Measurements from ENCODE around the gene RINT1. TPM values are rescaled to one million over a fixed set of nuclear protein-coding genes. Genes with fewer than 3 reads are reported as not detected.

RINT1 gene
- total and polyA plus RNA-seq, 2 of the 13 experiments (the other 11 are each of a cell fraction or from before 2014, with no cell fraction given), result 14.7 to 19.3 TPM

DNA sequence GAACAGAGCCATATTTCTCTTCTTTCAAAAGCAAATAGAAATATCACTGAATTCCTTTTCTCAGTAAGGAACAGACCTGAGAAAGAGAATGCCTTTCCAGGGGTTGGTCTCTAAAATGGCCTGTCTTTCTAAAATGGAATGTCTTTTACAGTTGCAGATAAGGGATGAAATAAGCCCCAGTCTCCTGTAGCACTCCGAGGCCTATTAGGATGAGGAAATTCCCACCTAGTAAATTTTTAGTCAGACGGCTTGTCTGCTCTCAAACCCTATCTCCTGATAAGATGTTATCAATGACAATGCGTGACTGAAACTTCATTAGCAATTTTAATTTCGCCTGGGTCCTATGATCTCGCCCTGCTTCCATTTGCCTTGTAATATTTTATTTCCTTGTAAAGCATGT lies 52.2 kb downstream of the RINT1 start:
- no TSS peak for BruUV-seq (replicated peaks)
- no peak overlapping the region for H3K9ac ChIP-seq (ENCODE audit: insufficient read depth, low read depth, low read length)
- H3K4me3 ChIP-seq (replicated peaks in 1 of 3; ENCODE audit: insufficient read depth in 1 of 3, low read depth in 2 of 3, low read length in 3 of 3), result no peak overlapping the region
- FAIRE-seq (no peak), ATAC-seq (no peak), DNase-seq (ENCODE audit: low spot score) (no peak)
- intact Hi-C loops (cut with micrococcal nuclease; ENCODE audit: unreplicated experiment), result no loop called here
- ChIA-PET CTCF (ENCODE audit: low intra/inter-chr PET ratio, low total read pairs) (no interaction called here), POLR2A (no interaction called here)
- no peak overlapping the region for H2AFZ ChIP-seq (ENCODE audit: low read length)
- no peaks in the 10 kb centered on the region; a peak in 1 of 5 replicates for H3K27me3 ChIP-seq (ENCODE audit: control insufficient read depth in 1 of 2, insufficient read depth in 2 of 2, low read length in 2 of 2)
- H3K79me2 ChIP-seq (ENCODE audit: insufficient read depth, low read length), result no peaks in the 10 kb centered on the region
- 71% methylated on average over 5 of the region's 5 CpGs for WGBS (ENCODE audit: low lambda C conversion rate)
- no peaks in the 10 kb centered on the region for H3K9me3 ChIP-seq (ENCODE audit: low read length)
- in situ Hi-C loops (cut with HindIII; ENCODE audit: extremely low pct_ligation_motif_present, low pct_unique_long_range_greater_than_20kb), result no loop called here
- no peaks in the 10 kb centered on the region for H4K20me1 ChIP-seq (ENCODE audit: insufficient read depth, low read length)
- H3K4me2 ChIP-seq (ENCODE audit: low read depth, low read length), result no peak overlapping the region
- H3K27ac ChIP-seq (ENCODE audit: extremely low read length, insufficient read depth, low read length), result no peak overlapping the region
- peaks cover 12% of the 10 kb centered on the region for H3K4me1 ChIP-seq (ENCODE audit: insufficient read depth, low read length)
- no peaks in the 10 kb centered on the region for H3K36me3 ChIP-seq (replicated peaks in 1 of 2; ENCODE audit: control insufficient read depth in 1 of 2, insufficient read depth in 2 of 2, low read length in 2 of 2)
- TF ChIP-seq, protein P1, sequence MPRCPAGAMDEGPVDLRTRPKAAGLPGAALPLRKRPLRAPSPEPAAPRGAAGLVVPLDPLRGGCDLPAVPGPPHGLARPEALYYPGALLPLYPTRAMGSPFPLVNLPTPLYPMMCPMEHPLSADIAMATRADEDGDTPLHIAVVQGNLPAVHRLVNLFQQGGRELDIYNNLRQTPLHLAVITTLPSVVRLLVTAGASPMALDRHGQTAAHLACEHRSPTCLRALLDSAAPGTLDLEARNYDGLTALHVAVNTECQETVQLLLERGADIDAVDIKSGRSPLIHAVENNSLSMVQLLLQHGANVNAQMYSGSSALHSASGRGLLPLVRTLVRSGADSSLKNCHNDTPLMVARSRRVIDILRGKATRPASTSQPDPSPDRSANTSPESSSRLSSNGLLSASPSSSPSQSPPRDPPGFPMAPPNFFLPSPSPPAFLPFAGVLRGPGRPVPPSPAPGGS (CRISPR knock-in tag; IDR thresholded peaks at IDR 0.05), result no peak
- no peak for TF ChIP-seq ZNF761 (CRISPR knock-in tag; conservative IDR thresholded peaks at IDR 0.05)

DNA sequence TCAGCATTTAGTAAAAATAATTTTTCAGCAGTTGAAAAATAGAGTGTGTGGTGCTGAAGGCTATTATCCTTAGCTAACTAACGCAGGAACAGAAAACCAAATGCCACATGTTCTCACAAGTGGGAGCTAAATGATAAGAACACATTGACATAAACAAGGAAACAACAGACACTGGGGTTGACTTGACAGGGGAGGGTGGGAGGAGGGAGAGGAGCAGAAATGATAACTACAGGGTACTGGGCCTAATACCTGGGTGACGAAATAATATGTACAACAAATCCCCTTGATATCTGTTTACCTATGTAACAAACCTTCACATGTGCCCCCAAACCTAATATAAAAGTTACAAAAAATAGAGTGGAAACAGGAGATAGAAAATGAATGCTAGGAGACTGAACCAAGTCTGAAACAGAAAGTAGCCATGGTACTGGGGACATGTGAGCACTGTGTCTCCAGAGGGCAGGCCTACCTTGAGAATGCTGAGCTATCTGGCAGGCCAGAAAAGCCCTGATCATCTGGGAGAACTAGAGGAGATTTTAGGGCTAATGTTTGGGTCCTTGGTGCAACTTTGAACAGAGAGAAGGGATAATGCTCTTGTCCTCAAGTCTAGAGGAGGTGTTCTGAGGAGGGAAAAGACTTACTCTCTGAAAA lies 54.0 kb downstream of the RINT1 start:
- Histone ChIP-seq H3K27me3 (ENCODE audit: control insufficient read depth in 1 of 2, insufficient read depth in 2 of 2, low read length in 2 of 2) (no peaks in the 10 kb centered on the region; a peak in 1 of 5 replicates), H3K4me2 (ENCODE audit: low read depth, low read length) (peak overlapping the region; percentile 27; the same call in 1 of the 2 replicates), H3K36me3 (replicated peaks in 1 of 2; ENCODE audit: control insufficient read depth in 1 of 2, insufficient read depth in 2 of 2, low read length in 2 of 2) (no peaks in the 10 kb centered on the region), H3K27ac (ENCODE audit: extremely low read length, insufficient read depth, low read length) (no peak overlapping the region), H3K79me2 (ENCODE audit: insufficient read depth, low read length) (no peaks in the 10 kb centered on the region), H2AFZ (ENCODE audit: low read length) (no peak overlapping the region), H3K9me3 (ENCODE audit: low read length) (no peaks in the 10 kb centered on the region), H3K4me3 (replicated peaks in 1 of 3; ENCODE audit: insufficient read depth in 1 of 3, low read depth in 2 of 3, low read length in 3 of 3) (no peak overlapping the region), H3K4me1 (ENCODE audit: insufficient read depth, low read length) (peaks cover 15% of the 10 kb centered on the region), H4K20me1 (ENCODE audit: insufficient read depth, low read length) (no peaks in the 10 kb centered on the region), H3K9ac (ENCODE audit: insufficient read depth, low read depth, low read length) (no peak overlapping the region)
- in situ Hi-C loops (cut with HindIII; ENCODE audit: extremely low pct_ligation_motif_present, low pct_unique_long_range_greater_than_20kb), result no loop called here
- intact Hi-C loops (cut with micrococcal nuclease; ENCODE audit: unreplicated experiment), result no loop called here
- ATAC-seq (peak; percentile 43; the same call in 1 of the 3 replicates), DNase-seq (ENCODE audit: low spot score) (no peak), FAIRE-seq (no peak)
- POLR2A ChIA-PET, result interaction anchor here (1.0 kb wide), 1 partner anchor 54 kb away, joined by 3 read pairs; the partner anchor contains the start of gene RINT1
- BruUV-seq (replicated peaks), result no TSS peak
- 36% methylated on average over 2 of the region's 2 CpGs for WGBS (ENCODE audit: low lambda C conversion rate)
- CTCF ChIA-PET (ENCODE audit: low intra/inter-chr PET ratio, low total read pairs), result no interaction called here
- TF ChIP-seq KDM3A (CRISPR knock-in tag; IDR thresholded peaks at IDR 0.05; ENCODE audit: low read depth) (no peak), ZNF850 (CRISPR knock-in tag; conservative IDR thresholded peaks at IDR 0.05) (no peak), RELA (CRISPR knock-in tag; IDR thresholded peaks at IDR 0.05) (no peak), SIX1 (CRISPR knock-in tag; IDR thresholded peaks at IDR 0.05; ENCODE audit: borderline replicate concordance) (no peak), ZNF20 (CRISPR knock-in tag; IDR thresholded peaks at IDR 0.05) (no peak), ZFX (CRISPR knock-in tag; IDR thresholded peaks at IDR 0.05; ENCODE audit: low read depth) (0 out of 2 replicates have a peak, but pooled peaks have one; percentile 30)
- TF ChIP-seq, protein P2, sequence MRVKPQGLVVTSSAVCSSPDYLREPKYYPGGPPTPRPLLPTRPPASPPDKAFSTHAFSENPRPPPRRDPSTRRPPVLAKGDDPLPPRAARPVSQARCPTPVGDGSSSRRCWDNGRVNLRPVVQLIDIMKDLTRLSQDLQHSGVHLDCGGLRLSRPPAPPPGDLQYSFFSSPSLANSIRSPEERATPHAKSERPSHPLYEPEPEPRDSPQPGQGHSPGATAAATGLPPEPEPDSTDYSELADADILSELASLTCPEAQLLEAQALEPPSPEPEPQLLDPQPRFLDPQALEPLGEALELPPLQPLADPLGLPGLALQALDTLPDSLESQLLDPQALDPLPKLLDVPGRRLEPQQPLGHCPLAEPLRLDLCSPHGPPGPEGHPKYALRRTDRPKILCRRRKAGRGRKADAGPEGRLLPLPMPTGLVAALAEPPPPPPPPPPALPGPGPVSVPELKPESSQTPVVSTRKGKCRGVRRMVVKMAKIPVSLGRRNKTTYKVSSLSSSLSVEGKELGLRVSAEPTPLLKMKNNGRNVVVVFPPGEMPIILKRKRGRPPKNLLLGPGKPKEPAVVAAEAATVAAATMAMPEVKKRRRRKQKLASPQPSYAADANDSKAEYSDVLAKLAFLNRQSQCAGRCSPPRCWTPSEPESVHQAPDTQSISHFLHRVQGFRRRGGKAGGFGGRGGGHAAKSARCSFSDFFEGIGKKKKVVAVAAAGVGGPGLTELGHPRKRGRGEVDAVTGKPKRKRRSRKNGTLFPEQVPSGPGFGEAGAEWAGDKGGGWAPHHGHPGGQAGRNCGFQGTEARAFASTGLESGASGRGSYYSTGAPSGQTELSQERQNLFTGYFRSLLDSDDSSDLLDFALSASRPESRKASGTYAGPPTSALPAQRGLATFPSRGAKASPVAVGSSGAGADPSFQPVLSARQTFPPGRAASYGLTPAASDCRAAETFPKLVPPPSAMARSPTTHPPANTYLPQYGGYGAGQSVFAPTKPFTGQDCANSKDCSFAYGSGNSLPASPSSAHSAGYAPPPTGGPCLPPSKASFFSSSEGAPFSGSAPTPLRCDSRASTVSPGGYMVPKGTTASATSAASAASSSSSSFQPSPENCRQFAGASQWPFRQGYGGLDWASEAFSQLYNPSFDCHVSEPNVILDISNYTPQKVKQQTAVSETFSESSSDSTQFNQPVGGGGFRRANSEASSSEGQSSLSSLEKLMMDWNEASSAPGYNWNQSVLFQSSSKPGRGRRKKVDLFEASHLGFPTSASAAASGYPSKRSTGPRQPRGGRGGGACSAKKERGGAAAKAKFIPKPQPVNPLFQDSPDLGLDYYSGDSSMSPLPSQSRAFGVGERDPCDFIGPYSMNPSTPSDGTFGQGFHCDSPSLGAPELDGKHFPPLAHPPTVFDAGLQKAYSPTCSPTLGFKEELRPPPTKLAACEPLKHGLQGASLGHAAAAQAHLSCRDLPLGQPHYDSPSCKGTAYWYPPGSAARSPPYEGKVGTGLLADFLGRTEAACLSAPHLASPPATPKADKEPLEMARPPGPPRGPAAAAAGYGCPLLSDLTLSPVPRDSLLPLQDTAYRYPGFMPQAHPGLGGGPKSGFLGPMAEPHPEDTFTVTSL (CRISPR knock-in tag; IDR thresholded peaks at IDR 0.05; ENCODE audit: borderline replicate concordance), result no peak
